AG09319 (cell line): ENCODE data around the gene ARL6IP5.

ENCODE experiments used
- DNase-seq: peaks from one replicate; pipeline ENCODE4 v3.0.0-alpha.2; 2010; ENCODE audit warnings: low read depth; ENCODE audit errors: extremely low read depth
- TF ChIP-seq, protein P1 (sequence below): IDR thresholded peaks from 2 replicates; pipeline ENCODE4 v1.5.1; 2011; ENCODE audit warnings: low read depth, mild to moderate bottlenecking, inconsistent platforms, low read length, moderate library complexity

Gene ARL6IP5

DNA sequence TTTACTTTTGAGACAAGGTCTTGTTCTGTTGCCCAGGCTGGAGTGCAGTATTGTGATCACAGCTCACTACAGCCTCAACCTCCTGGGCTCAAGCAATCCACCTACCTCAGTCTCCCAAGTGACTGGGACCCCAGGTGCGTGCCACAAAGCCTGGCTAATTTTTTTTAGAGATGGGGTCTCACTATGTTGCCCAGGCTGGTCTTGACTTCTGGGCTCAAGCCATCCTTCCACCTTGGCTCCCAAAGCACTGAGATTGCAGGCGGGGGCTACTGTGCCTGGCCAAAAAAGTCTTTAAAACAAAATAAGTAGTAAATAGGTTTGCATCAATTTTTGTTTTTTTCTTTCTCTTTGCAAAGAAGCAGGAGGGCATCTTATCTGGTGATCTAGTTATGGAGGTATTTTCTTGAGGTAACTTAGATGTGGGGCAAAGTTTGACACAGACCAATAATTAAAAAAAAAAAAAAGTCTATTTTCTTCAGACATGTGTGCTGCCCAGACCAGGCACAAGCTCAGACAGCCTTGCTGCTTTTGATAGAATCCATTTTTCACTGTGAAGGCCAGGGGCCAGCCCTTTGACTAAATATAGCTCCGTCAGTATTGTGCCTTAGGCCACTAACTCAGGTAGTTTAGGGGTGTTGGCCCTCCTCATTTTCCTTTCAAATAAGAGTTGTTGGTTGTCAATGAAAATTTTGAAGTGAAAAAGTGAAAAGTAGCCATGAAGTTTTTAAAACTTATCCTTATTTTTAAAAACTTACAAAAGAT is 2.5 kb downstream of the ARL6IP5 start:
- TF ChIP-seq, protein P1, sequence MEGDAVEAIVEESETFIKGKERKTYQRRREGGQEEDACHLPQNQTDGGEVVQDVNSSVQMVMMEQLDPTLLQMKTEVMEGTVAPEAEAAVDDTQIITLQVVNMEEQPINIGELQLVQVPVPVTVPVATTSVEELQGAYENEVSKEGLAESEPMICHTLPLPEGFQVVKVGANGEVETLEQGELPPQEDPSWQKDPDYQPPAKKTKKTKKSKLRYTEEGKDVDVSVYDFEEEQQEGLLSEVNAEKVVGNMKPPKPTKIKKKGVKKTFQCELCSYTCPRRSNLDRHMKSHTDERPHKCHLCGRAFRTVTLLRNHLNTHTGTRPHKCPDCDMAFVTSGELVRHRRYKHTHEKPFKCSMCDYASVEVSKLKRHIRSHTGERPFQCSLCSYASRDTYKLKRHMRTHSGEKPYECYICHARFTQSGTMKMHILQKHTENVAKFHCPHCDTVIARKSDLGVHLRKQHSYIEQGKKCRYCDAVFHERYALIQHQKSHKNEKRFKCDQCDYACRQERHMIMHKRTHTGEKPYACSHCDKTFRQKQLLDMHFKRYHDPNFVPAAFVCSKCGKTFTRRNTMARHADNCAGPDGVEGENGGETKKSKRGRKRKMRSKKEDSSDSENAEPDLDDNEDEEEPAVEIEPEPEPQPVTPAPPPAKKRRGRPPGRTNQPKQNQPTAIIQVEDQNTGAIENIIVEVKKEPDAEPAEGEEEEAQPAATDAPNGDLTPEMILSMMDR, result no peak
- no peak for DNase-seq

DNA sequence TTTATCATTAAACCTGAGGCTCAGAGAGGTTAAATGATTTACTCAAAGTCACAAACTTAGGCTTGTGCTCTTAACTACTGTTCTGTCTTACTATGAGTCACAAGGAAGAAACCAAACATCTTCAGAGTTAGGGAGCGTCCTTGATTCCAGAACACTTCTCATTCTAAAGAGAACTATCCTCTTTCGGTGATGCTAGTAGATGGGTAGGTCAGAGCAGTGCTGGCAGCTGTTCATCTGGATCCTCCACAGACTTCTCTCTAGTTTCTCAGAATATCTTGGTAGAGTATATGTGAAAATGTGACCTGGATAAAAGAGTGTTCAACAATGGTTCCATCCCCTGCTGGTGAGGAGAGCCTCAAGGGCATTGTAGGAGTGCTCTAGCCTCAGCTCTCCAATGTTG is 3.3 kb downstream of the ARL6IP5 start:
- TF ChIP-seq, protein P1, result no peak
- DNase-seq, result no peak

DNA sequence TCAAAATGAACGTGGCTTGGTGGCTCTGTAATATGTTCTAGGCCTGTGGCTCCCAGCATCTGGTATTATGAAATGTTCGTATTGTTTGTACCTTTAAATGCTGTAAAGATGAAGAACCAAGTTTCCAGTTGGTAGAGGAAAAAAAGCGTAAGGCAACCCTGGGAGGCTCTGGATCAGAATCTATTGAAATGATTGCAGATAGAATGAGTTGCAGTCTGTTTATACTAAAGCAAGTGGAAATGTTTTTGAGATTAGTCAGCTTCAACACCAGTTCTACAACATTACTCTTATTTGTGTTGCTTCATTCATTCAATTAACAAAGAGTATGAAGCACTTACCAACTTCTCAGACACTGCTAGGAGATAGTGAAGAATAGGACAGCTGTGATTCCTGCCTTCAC is 5.3 kb downstream of the ARL6IP5 start:
- TF ChIP-seq, protein P1, result no peak
- DNase-seq, result peak; percentile 59

DNA sequence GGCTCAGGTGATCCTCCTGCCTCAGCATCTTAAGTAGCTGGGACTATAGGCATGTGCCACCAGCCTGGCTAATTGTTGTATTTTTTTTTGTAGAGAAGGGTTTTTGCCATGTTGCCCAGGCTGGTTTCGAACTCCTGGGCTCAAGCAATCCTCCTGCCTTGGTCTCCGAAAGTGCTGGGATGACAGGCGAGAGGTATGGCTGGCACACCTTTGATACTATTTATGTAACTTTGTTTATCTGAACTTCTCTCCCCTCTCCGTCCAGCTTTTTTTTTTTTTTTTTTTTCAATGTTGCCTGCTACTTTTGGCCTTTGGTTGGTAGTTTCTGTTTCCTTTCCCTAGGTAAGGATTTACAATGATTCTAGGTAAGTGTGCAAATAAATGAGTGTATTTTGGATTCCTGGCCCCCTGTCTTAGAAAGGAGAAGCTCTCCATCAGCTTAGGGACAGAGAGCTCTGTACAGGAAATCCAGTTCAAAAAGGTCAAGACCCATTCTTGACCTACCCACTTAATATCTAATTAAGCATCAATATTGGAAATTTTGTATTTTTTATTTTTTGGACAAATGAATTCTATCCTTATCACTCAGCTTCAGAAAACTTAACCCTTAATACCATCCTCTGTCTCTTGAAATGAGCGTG is 6.8 kb downstream of the ARL6IP5 start:
- TF ChIP-seq, protein P1, result no peak
- DNase-seq, result no peak

DNA sequence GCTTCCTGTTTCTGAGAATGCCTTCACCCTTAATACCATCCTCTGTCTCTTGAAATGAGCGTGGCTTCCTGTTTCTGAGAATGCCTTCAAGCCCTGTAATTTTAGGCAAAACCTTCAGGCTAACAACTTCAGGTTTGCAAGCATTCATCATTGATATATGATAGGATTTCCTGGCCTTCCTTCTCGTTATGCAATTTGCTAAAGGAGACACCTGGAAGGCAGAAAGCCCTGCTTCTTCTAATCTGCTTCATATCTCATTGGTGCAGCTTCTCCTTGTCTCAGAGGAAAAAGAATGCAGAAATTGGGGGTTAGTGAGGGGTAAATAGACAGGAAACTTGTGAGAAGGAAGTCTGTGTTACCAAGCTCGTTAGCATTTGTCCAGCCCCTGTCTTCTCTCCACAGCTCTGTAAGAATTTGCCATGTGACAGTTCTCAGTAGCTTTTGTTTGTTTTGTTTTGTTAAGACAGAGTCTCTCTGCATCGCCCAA is 7.3 kb downstream of the ARL6IP5 start:
- DNase-seq, result no peak

DNA sequence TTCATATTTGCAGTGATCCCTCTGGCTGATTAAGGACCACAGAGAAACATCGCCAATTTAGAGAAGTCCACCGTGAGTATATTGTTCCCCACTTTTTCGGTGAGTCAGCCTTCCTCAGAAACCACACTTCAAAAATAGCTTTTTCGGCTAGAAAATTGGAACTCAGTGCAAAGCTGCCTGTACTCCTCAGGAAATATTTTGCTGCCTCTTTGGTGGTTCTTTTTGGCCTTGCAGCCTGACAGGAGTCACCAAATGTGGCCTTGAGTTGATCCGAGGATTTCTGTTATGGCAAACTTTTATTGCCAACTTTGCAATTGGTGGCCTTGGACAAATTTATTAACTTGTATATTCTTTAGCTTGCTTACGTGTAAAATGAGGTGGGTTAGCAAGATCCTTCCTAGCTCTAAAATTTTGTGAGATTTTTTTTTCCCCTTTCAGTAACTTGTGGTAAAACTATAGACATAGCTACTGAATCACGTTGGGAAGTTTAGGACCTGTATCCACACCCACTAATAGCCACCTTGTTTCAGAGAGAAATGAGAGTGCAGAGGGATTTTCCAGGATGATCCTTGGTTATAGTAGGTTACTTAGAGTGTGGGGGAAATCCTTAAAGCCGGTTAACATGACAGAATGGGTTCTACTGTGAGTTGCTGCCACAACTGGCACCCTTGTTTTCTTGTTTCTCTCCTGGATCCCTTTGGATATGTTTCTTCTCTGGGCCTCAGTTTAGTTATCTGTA is 9.9 kb downstream of the ARL6IP5 start:
- no peak for DNase-seq
- TF ChIP-seq, protein P1, result no peak

More for the DNA sequence above, 7.3 kb downstream of the ARL6IP5 start:
- TF ChIP-seq, protein P1, result no peak
